CD4-positive, alpha-beta T cell (primary cell): Measurements from ENCODE around the gene BAIAP2. TPM values are rescaled to one million over a fixed set of nuclear protein-coding genes. Genes with fewer than 3 reads are reported as not detected.

Source experiments
- ATAC-seq: fragments of 200-7000 bp; cut with Tn5 transposase; one replicate; pipeline ENCODE4 v1.10.0; 2022; ENCODE audit warnings: mild to moderate bottlenecking; ENCODE audit not compliant: poor library complexity
- CTCF ChIA-PET: fragments of 350-600 bp; sonication (Branson Sonifier 250); formaldehyde crosslinking; loops from one replicate; lab custom pipeline; 2021; ENCODE audit warnings: antibody characterized with exemption, inconsistent platforms; lab: Charles Lee
- POLR2A ChIA-PET: fragments of 350-600 bp; sonication (Branson Sonifier 250); formaldehyde crosslinking; loops from one replicate; lab custom pipeline; 2021; ENCODE audit warnings: antibody characterized with exemption, inconsistent platforms; lab: Charles Lee
- DNase-seq, 14 experiments: peaks; one replicate each; pipeline ENCODE4 v3.0.0-alpha.2; 2013 to 2020; ENCODE audit warnings: mixed read lengths in 2 of 14
- H3K27ac ChIP-seq, 2 donors: one replicate each; pipeline versions ENCODE4 v1.5.1 to v1.7.0; 2013; ENCODE audit warnings: low read length in 2 of 2, low read depth in 1 of 2, mild to moderate bottlenecking in 1 of 2
- H3K27me3 ChIP-seq, 2 experiments: 1 replicate in 1 of 2; 2 replicates in 1 of 2; pipeline versions ENCODE4 v1.6.1 to v1.7.0; 2013; ENCODE audit warnings: low read length in 2 of 2, control low read depth in 1 of 2, mild to moderate bottlenecking in 1 of 2, moderate library complexity in 1 of 2; ENCODE audit not compliant: insufficient read depth in 2 of 2, control insufficient read depth in 1 of 2
- H3K36me3 ChIP-seq: one replicate; pipeline ENCODE4 v1.6.1; 2013; ENCODE audit warnings: low read length, control low read depth; ENCODE audit not compliant: insufficient read depth
- H3K4me1 ChIP-seq: one replicate; pipeline ENCODE4 v1.6.1; 2013; ENCODE audit warnings: low read length, control low read depth; ENCODE audit not compliant: insufficient read depth
- H3K4me3 ChIP-seq: one replicate; pipeline ENCODE4 v1.5.1; 2013; ENCODE audit warnings: mild to moderate bottlenecking, low read length, moderate library complexity
- H3K9me3 ChIP-seq, 2 experiments: 1 replicate in 1 of 2; 2 replicates in 1 of 2; pipeline versions ENCODE4 v1.6.1 to v1.7.0; 2013; ENCODE audit warnings: low read length in 2 of 2, mild to moderate bottlenecking in 2 of 2, control low read depth in 1 of 2, moderate library complexity in 1 of 2; ENCODE audit not compliant: control insufficient read depth in 1 of 2, insufficient read depth in 1 of 2
- H3K27ac Mint-ChIP-seq: one replicate; pipeline ENCODE4 v1.8.0; 2020; ENCODE audit warnings: mixed read lengths
- H3K27me3 Mint-ChIP-seq: one replicate; pipeline ENCODE4 v1.8.0; 2021; ENCODE audit warnings: mixed read lengths
- H3K36me3 Mint-ChIP-seq: one replicate; pipeline ENCODE4 v1.8.0; 2021; ENCODE audit warnings: low read depth, mixed read lengths
- H3K4me1 Mint-ChIP-seq: one replicate; pipeline ENCODE4 v1.8.0; 2021; ENCODE audit warnings: low read depth, mixed read lengths
- H3K4me3 Mint-ChIP-seq: one replicate; pipeline ENCODE4 v1.8.0; 2020; ENCODE audit warnings: mild to moderate bottlenecking, mixed read lengths
- H3K9me3 Mint-ChIP-seq: one replicate; pipeline ENCODE4 v1.8.0; 2020; ENCODE audit warnings: mixed read lengths
- CTCF ChIP-seq: fragments of 200-600 bp; IDR thresholded peaks from one replicate; pipeline ENCODE4 v1.8.0; 2022; ENCODE audit warnings: antibody characterized with exemption, mild to moderate bottlenecking
- intact Hi-C, 2 experiments: fragments of 100-400 bp; cut with DNase I in 1 of 2; cut with micrococcal nuclease in 1 of 2; formaldehyde crosslinking; loops; one replicate each; pipeline versions ENCODE4 v1.15.1 to v1.9.0; 2023 to 2025; cut with DNase I, micrococcal nuclease
- total RNA-seq, 174 experiments: library from RNA in 2 of 174; stranded (reverse) in 2 of 174; gene quantifications; one replicate each; pipeline ENCODE4 v1.2.3 and lab custom pipeline; 2021 to 2026

BAIAP2 gene
- total RNA-seq, 2 experiments from 2014 or later = 4.2 to 4.9 TPM

DNA sequence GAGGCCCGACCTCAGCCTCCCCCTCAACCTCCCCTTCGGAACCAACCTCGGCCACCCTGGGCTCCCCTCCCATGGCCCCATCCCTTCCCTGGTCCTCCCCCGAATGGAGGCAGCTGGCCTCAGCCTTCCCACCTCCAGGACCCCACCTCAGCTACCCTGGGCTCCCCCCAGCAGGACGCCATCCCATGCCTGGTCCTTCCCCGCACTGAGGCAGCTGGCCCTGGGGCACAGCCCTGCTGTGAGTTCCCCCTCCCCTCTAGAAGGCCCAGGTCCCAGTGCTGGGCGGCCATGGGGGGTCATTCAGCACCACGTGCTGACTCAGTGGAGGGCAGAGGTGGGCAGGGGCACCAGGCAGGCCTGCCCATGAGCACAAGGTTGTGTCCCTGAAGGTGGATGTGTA is 101.4 kb downstream of the BAIAP2 start:
- no peaks in the 10 kb centered on the region for H3K27me3 ChIP-seq
- intact Hi-C loops = no loop called here
- Mint-ChIP-seq H3K4me1 (no peaks in the 10 kb centered on the region), H3K36me3 (no peaks in the 10 kb centered on the region), H3K27me3 (no peaks in the 10 kb centered on the region), H3K4me3 (no peak overlapping the region), H3K27ac (no peak overlapping the region), H3K9me3 (no peaks in the 10 kb centered on the region)
- no peaks in the 10 kb centered on the region for H3K4me1 ChIP-seq
- H3K27ac ChIP-seq = no peak overlapping the region
- no peaks in the 10 kb centered on the region for H3K36me3 ChIP-seq
- ATAC-seq (no peak), DNase-seq (no peak)
- H3K4me3 ChIP-seq = no peak overlapping the region
- ChIA-PET POLR2A (no interaction called here), CTCF (no interaction called here)
- TF ChIP-seq CTCF = no peak
- H3K9me3 ChIP-seq = no peaks in the 10 kb centered on the region

GRCh38 chr17:81137248-81137647 is 102.3 kb downstream of the BAIAP2 start:
- H3K9me3 ChIP-seq = no peaks in the 10 kb centered on the region
- ATAC-seq (no peak), DNase-seq (no peak)
- no peaks in the 10 kb centered on the region for H3K27me3 Mint-ChIP-seq
- H3K36me3 ChIP-seq = no peaks in the 10 kb centered on the region
- no peak overlapping the region for H3K27ac Mint-ChIP-seq
- no peaks in the 10 kb centered on the region for H3K27me3 ChIP-seq
- H3K4me3 Mint-ChIP-seq = no peak overlapping the region
- POLR2A ChIA-PET = no interaction called here
- no peak overlapping the region for H3K27ac ChIP-seq
- H3K4me1 ChIP-seq = no peaks in the 10 kb centered on the region
- no peaks in the 10 kb centered on the region for H3K4me1 Mint-ChIP-seq
- intact Hi-C loops = no loop called here
- H3K4me3 ChIP-seq = no peak overlapping the region
- no peak for TF ChIP-seq CTCF
- CTCF ChIA-PET = no interaction called here
- H3K9me3 Mint-ChIP-seq = no peaks in the 10 kb centered on the region
- H3K36me3 Mint-ChIP-seq = no peaks in the 10 kb centered on the region

GRCh38 chr17:81138083-81138482 is 103.1 kb downstream of the BAIAP2 start:
- no peak for ATAC-seq
- Mint-ChIP-seq H3K27me3 (no peaks in the 10 kb centered on the region), H3K4me1 (no peaks in the 10 kb centered on the region), H3K4me3 (no peak overlapping the region), H3K27ac (no peak overlapping the region), H3K9me3 (no peaks in the 10 kb centered on the region), H3K36me3 (no peaks in the 10 kb centered on the region)
- H3K27me3 ChIP-seq = no peaks in the 10 kb centered on the region
- intact Hi-C loops = no loop called here
- H3K27ac ChIP-seq = no peak overlapping the region
- H3K4me1 ChIP-seq = no peaks in the 10 kb centered on the region
- ChIA-PET CTCF (no interaction called here), POLR2A (no interaction called here)
- H3K4me3 ChIP-seq = no peak overlapping the region
- no peaks in the 10 kb centered on the region for H3K9me3 ChIP-seq
- no peak for TF ChIP-seq CTCF
- no peak for DNase-seq
- H3K36me3 ChIP-seq = no peaks in the 10 kb centered on the region
